GM18907 (cell line): ENCODE results near the gene TCF12.
"Not testable (repeated sequence)": the region's sequence is repeated elsewhere in the genome, so short reads cannot be mapped to it uniquely, and the experiment has no call there.

Experiments used
- ATAC-seq: cut with Tn5 transposase; IDR thresholded peaks from one replicate; pipeline ENCODE4 v1.9.1; 2021; ENCODE audit warnings: mild to moderate bottlenecking, moderate library complexity; ENCODE audit not compliant: unreplicated experiment

Gene TCF12

DNA sequence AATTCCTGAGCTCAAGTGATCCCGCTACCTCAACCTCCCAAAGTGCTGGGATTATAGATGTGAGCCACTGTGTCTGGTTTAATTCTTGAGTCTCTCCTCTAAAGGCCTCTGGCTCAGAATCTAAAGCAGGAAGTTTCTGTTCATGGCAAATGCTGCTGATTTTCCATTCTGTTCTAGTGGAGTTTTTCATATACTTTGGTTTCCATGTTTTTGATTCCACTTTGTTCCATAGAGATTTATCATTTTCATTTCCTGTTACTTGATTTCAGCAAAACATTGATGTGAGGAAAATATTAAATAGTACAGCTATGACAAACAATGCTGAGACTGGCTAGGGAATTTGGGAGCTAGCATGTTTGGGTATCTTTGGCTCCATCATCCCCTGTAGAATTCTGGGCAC is 205.6 kb downstream of the TCF12 start:
- no peak for ATAC-seq

DNA sequence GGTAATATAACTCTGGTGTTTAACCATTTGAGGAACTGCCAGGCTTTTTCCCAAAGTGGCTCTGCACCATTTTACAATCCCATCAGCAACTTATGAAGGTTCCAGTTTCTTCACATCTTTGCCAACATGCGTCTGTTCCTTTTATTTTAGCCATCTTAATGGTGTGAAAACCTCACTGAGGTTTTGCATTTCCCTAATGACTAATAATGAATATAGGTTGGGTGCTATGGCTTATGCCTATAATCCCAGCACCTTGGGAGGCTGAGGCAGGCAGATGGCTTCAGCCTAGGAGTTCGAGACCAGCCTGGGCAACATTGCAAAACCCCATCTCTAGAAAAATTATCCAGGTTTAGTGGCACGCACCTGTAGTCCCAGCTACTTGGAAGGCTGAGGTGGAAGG is 210.6 kb downstream of the TCF12 start:
- ATAC-seq: no peak

DNA sequence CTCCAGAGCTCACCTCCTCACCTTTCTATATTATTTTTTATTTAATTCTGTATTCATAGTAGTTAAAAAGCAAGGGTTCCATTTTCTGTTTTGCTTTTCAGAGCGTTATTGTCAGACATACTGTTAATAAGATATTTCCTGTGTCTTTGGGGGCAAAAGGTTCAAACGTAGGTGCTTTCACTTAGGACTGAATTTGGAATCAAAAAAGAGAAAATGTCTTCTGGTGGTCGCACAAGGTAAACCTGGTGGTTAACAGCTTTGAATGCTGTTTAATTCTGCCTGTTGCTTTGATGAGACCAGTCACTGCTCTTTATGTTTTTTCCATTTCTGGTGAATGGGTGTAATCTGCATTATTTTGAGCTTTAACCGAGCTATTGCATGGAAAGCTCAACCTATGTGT is 212.5 kb downstream of the TCF12 start:
- ATAC-seq: no peak

DNA sequence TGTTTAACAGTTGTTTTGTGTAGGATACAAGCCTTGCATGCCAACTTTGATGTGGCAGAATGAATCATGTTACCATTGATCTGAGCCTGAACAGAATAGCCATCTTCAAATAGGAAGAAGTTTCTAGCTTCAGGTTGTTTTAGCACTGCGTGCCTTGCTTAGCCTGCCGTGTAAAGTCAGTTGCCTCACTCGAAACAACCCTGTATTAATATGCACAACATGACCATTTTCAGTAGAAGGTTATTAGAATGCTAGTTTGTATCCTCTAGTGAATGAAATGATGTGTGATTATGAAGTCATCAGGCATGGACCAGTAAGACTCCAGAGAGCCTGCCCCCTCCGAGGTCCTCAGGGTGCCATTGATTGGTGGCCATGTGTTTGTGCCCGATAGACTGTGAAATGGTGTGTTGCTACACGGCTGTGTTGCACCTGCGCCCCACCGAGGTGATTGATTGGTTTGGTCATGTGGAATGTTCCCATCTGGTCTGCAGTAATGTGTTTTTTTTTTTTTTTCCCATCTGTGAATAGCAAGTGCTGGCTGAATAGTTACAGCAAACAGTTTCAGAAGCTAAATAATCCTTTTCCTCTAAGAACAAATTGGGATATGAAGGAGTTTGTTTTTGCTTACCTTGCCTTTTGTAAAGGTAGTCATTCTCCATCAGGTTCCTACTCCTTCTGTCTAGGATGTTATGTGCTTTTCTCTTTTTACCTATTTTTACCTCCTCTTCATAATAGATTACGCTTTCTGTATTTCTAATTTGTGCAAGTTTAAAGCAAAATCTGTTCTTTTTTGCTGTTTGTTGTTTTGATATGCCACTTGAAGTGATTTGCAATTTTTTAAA is 214.9 kb downstream of the TCF12 start:
- no peak for ATAC-seq

DNA sequence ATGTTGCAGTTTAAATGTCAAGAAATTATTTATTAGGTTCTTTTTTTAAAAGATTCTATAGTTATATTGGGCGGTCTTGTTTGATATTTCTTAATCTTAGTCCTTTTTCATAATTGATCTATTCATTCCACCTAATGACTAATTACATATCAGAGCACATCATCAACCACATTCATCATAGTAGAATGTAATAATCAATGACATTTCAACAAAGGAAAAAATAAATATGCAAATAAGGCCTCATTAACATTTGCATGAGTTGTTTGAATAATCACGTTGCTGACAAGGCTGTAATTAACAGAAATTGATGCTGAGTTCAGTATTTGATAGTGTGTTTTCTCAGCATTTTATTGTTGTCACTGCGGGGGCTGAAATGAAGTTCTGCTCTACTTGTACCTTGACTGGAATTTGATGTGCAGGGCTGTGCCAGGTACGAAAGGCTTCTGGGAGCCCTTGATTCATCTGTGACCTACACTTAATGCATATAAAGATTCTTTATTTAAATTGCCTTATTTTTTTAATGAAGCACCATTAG is 215.7 kb downstream of the TCF12 start:
- ATAC-seq: no peak

DNA sequence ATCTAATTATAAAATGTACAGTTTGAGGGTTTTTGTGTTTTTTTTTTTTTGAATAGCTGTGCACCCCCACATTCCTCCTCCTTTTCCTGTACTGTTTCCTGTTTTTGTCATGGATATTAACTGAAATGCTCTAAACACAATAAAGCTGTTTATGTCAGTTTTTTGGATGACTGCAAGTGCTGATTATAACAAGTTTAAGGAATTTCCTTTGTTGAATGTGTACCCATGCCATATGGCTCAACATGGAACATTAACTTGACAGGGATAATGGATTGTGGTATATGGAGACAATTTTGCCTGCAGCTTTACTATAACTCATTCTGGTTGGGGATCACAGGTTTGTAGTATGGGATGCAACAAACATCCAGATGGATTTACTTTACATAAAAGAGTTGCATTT is 216.4 kb downstream of the TCF12 start:
- ATAC-seq: no peak

DNA sequence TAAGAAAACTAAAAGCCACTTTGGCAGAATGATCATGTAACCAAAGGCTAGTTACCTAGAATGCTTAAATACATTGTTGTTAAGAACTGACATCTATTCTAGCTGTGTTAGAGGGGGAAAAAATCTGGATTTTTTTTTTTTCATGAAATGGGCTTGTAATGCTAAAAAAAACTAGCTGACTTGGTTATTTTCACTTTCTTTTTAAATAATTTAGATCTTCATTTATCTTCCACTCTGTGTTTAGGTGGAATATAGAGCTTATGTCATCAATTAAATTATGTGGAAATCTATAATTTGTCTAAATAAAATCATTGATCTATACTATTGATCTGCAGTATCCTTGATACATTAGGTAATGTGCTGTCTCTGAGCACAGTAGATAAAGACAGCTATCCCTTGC is 217.4 kb downstream of the TCF12 start:
- ATAC-seq: no peak

DNA sequence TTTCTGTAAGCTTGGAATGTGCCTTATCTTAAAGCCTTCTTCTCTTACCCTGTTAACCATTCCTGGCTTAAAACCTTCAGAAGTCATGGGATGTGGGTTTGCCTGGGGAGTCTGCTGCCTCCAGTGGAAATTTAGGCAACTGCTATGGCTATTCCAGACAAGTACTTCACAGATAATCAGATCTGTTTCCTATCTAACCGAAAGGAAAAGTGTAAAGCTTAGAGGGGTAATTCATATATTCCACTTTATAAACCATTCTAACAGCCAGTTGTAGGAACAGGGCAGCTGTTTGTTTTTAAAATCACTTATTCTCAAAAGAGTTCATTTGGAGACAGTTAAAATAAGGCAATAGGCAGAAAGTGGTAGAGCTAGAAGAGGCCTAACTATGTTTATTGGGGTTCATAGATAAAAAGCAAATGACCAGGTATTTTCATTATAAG is 219.9 kb downstream of the TCF12 start:
- ATAC-seq: no peak

DNA sequence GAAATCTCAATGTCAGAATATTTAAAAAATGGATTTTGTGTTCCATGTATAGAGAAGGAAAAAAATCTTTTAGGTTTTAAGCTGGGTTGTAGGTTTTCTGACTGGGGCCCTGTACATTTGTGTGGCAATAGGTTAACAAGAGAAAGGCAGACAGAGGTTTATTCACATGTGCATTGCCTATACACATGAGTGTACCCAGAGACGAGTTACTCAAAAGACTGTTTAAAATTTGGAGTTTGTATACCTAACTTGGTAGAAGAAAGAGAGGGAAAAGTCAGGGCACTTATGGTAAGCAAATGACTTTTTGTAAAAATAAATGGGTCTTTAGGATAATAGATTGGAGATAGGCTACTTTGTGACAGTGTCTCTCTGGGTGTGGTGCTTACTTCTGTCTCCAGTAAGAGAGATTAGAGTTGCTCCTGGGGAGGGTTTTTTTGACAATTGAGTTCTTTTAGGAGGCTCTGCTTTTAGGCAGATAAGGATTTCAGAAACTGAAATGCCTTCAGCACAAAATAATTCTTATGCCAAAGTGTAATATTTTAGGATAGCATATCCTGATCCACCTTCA is 225.2 kb downstream of the TCF12 start:
- no peak for ATAC-seq

DNA sequence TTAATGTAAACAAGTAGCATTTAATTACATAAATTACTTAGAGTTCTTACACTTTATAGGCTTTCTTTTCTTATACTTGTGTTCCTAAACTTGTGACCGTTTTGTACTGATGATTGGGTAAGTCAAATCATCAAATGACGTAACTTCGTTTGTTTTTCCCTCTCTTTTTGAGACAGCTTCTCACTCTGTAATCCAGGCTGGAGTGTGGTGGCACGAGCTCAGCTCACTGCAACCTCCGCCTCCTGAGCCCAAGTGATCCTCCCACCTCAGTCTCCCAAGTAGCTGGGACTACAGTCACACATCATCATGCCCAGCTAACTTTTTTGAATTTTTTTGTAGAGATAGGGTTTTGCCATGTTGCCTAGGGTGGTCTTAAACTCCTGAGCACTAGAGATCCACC is 226.0 kb downstream of the TCF12 start:
- no peak for ATAC-seq

DNA sequence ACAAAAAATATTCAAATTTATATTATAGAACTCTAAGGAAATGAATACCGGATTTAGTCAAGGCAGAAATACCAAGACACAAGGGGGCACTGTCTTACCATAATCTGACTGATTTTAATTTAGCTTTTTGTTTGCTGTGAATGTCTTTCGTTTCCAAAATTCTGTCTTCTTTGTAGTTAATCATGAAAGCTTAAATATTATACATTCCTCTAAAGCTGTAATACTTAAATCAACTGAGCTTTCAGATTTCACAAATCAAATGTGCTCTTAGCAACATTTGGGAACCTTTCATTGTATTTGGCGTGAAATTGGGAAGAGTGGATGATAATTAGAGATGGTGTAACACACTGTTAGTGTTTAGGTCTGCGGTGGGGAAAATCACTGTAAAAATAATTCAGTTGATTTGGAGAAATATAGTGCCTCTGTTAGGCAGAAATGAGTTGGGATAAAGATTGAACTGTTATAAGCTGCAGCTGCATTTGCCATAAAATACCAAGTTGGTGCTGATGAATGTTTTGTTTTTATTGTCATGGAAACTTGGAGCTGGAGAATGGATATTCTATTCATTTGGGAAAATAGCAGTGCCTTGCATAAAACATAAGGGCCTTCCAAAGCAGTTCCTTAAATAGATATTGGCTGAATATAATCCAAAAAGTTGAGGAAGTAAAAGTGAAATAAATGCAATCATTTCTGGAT is 228.2 kb downstream of the TCF12 start:
- ATAC-seq: no peak

DNA sequence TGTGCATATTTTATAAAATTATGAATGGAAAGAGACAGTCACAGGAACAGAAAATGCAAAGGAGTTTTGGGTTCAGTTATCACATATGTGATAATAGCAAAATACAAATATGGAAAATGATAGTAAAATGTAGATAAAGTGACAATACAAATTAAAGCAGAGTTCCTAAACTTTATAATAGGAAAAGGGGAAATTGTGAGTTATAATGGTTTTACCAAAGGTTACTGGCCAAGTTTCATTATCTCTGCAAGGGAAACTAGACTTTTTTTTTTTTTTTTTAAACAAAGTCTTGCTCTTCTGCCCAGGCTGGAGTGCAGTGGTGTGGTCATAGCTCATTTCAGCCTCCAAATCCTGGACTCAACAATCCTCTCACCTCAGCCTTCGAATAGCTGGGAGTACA is 229.2 kb downstream of the TCF12 start:
- no peak for ATAC-seq

DNA sequence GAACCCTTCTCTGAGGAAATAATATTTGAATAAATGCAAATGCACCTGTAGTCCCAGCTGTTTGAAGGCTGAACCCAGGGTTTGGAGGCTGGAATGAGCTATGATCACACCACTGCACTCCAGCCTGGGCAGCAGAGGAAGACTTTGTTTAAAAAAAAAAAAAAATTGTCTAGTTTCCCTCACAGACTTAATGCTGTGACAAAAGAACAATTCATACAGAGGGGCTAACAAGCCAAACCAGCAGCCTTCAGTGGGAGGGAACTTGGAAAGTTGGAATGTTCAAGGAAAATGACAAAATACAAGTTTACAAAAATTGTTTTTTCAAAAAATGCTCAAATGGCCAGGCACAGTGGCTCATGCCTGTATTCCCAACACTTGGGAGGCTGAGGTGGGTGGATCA is 229.8 kb downstream of the TCF12 start:
- ATAC-seq: no peak

DNA sequence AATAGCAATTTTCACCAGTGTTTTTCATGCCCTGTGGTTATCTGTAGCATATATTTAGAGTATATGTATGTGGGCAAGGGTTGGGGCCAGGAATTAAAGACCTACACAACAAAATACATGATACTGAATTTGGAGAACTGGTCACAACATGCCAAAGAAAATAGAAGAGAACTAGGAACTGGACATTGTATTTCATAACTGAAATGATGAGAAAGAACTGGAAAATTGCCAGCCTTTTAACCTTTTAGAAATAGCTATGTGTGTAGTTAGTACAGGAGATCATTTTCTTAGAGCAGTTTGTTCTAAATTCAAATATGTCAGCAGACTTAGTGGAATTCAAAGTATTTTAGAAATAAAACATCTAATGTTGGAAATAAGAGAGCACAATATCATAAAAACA is 230.8 kb downstream of the TCF12 start:
- ATAC-seq: no peak

DNA sequence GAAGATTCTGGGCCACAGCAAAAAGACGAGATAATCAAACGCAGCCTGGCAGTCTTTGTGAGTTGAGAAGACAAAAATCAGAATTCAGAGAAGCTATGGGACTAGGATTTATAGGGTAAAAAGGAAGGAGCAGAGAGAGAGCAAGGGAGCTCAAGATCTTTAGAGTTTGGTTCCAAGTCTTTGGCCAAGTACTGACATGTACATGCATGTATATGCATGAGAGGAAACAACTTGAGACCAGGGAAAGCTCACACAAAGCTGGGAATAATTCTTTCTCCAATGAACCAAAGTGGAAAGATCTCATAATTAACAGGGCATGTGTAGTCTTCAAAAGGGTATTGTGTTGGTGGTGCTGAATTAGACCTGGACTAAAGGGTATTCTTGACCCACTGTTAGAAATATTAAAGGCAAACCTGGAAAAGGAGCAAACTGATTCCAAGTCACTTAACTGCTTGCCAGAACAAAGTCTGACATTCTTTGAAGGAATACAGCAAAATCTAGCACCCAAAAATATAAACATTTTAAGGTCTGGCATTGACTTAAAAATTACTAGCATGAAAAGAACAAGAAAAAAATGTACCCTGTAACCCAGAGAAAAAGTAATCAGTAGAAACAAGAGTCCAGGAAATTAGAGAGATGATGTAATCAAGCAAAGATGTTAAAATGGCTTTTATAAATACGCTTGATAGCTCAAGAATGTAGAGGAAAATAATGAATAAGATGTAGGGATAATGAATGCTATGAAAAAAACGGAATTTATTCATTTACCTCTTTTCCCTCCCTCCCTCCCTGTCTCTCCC is 231.8 kb downstream of the TCF12 start:
- ATAC-seq: no peak

DNA sequence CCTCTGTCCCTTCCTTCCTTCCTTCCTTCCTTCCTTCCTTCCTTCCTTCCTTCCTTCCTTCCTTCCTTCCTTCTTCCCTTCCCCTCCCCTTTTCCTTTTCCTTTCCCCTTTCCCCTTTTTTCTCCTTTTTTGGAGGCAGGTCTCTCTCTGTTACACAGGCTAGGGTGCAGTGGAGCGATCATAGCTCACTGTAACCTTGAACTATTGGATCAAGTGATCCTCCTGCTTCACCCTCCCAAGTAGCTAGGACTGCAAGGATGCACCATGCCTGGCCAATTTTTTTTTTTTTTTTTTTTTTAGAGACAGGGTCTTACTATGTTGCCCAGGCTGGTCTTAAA is 232.4 kb downstream of the TCF12 start:
- not testable (repeated sequence) for ATAC-seq

DNA sequence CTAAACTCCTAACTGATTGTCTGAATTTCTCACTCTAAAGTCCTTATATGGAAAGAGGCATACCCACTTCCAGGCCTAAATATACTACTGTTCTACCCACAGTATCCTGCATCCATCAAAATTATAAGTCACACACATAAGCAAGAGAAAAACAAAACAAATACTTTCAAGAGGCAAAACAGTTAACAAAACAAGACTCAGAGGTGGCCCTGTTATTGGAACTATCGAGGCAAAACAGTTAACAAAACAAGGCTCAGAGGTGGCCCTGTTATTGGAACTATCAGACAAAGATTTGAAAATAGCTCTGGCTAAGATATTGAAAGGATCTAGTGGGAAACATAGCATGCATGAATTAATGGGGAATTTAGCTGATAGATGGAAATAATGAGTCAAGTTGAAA is 233.7 kb downstream of the TCF12 start:
- ATAC-seq: no peak

DNA sequence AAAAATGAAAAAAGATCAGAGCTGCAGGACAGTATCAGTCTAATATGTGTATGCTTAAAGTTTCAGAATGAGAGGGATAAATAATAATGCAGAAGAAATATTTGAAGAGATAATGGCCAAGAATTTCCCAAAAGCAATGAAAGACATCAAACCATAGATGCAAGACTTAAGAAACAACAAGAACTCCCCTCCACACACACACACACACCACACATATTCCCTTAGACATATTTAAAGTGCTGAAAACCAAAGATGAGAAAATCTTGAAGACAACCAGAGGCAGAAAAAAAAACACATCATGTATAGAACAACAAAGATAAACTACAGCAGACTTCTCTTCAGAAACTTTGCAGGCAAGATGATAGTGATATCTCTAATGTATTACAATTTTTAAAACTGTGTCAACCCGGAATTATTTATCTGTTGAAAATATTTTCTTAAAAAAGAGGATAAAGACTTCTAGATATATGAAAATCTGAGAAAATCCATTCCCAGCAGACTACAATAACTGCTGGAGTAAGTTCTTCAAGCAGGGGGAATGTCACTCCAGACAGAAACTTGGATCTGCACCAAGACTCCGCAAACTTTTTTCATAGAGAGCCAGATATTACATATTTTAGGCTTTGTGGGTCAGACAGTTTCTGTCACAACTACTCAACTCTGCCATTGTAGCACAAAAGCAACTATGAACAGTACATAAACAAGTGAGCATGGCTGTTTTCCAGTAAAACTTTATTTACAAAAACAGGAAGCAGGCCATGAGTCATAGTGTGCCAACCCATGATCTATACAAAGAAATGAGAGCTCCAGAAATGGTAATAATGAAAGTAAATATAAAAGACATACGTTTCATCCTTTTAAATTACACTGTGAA is 234.5 kb downstream of the TCF12 start:
- ATAC-seq: no peak

DNA sequence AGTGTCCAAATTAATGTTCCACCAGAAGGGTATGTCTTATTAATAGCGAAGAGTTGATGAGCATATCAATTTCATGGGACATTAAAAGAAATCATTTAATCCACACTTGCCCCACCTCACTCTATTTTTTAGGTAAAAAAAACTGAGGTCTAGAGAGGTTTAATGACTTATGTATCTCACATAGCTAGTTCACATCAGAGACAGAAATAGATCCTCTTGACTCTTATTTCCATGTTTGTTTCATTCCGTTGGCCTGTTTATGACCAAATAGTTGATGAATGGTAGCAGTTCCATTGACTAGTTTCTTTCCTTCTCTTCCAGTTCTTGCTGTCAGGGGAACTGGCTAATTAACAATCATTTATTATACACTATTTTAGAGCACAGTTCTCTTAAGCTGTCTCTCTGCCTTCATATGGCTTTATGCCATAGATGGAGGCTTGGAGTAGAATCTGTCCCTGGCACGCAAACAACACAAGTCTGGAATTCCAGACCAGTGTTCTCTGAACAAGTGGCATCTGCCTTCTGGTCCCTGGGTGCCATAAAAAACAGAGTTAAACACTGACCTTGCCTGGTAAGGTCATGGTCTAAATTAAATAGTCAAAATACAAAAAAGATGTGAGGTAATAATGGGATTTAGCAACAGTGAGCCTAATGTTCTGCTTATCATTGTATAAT is 237.9 kb downstream of the TCF12 start:
- no peak for ATAC-seq

DNA sequence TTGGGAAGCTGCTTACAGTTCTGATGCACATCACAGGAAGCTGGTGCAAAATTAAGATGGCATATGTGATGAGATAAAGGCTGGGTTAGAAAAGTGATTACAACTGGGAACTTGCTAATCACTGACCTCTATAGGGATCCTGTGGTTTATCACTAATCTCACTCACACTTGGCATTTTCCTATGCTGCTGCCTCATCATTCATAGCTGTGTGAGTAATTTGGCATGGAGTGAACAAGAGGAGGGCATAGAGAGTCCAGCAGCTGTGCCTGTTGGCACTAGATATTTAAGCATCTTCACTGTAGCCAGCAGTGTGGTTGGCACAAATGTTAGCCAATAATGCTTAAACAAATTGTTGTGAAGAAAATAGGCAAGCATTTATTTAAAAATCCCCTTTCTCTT is 240.1 kb downstream of the TCF12 start:
- ATAC-seq: no peak
